Stimulated activated CD8-positive, alpha-beta memory T cell treated with anti-CD3 and anti-CD28 coated beads, Interleukin-15, amount 100 ng/mL, for 1 hour (primary cell): ENCODE data around the gene ZCCHC2.

Experiments used
- DNase-seq: peaks from one replicate; pipeline ENCODE4 v3.0.0-alpha.2; 2020; ENCODE audit warnings: low read depth

ZCCHC2 gene

DNA sequence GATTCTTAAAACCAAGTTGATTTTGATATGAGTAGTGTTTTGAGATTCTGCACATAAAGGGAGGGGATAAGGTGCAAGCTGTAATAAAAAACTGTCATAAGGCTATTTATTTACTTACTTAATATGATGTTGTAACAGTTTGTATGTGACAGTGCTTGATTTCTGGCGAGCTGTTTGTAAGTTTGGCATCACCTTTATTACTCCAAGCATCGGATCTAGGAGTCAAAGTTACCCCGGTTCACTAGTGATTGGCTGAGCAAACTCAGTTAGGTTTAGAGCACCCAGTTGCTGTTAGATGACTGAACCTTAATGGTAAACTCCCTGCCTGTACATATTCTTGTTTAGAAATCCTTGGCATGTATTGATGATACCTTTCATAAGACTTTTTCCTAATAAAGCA is 16.1 kb downstream of the ZCCHC2 start:
- DNase-seq: no peak

DNA sequence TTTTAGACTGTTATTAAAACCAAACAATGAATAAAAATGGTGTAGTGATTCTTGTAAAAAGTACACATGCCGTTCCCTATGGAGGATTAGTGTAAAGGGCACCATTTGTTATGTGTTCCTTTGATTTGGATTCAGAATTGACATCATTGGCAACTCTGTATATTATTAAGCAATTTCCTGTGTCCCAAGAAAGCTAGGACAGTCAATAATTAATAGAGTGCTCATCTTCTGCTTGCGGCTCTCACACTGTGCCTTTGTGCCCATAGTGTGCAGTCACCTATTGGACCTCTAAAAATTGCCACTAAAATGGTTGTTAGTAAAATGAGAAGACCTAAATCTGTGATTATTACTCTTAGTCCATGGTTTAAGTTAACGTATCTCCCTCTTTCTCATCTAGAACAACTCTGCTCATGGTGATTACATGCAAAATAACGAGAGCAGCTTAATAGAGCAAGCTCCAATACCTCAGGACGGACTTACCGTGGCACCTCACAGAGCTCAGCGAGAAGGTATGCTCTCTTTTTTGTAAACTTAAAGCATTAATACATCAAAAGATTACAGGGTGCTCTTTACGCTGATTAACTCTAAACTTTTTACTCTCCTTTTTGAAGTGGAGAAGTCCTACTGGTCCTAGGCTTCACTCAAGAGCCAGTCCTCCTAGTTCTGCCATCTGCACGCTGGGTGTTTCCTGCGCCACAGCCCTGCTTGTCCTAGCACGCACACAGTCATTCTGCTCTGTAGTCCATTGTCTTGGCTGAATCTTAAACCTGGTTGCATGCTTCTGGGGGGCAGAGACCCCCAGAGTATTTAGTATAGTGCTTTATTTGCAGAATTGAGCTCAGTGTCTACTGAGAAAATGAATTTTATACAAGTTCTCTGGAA is 16.7 kb downstream of the ZCCHC2 start:
- no peak for DNase-seq

DNA sequence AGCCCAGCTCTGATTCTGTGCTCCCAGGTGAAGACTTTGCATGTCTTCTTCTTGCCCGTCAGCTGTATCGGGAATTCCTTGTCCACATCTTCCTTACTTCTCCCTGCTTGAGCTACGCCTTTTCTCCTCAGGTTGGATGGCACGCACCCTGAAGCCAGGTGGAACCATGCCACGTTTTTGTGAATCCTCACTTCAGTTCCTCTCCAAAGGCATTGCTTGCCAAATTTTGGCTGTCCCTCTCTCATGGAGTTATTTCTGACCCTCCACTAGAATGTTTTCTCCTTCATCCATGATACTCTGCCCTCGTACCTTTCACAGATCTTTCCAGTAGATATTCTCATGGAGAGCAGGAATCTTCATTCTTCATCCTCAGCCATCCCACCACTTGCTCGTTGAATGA is 20.2 kb downstream of the ZCCHC2 start:
- DNase-seq: no peak

DNA sequence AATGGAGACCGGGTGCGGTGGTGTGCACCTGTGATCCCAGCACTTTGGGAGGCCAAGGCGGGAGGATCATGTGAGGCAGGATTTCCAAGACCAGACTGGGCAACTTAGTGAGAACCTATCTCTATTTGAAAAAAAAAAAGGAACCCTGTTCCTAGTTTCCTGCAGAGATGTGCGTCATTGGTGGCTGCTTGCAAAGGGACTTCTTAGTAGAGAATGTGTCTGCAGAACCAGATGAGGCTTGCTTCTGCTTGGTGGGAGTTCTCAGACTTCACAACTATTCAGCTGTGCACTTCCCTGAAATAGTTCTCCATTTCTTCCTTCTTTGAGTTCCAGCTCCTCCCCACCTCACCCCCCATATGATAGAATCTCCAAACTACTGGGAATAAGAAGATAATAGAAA is 22.3 kb downstream of the ZCCHC2 start:
- DNase-seq: no peak

DNA sequence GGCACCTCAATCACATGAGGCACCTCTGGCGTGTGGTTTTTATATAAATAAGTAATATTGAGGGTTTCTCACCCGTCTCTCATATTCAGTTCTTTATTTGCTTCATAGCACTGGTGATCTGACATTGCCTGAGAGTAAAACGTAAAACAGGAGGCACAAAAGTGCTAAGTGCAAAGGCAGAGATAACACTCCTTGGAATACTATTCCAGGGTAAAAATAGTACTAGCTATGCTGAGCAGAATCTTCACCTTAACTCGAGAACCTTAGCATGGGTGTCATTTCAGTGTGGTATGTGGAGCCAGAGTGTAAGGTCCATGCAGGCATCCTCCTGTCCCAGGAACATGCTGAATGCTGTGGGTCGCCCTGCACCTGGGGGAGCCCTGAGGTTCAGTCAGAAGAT is 26.9 kb downstream of the ZCCHC2 start:
- DNase-seq: no peak

DNA sequence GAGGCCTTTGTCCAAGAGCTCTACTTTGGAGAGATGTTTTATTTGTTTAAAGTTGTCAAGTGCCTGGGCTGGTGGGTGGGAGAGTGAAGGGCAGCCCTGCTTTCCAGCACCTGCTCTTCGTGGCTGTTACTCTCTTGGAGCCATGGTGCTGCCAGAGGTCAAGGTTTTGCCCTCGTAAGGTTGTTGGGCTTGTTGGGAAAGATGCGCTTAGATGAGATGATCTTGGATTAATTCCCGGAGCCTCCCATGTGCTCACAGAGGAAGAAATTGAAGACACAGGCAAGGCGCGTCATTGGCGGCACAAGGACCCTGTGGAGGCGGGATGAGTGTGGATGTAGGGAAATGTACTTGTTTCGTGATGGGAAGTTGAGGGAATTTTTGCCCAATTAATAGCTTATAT is 27.9 kb downstream of the ZCCHC2 start:
- no peak for DNase-seq

DNA sequence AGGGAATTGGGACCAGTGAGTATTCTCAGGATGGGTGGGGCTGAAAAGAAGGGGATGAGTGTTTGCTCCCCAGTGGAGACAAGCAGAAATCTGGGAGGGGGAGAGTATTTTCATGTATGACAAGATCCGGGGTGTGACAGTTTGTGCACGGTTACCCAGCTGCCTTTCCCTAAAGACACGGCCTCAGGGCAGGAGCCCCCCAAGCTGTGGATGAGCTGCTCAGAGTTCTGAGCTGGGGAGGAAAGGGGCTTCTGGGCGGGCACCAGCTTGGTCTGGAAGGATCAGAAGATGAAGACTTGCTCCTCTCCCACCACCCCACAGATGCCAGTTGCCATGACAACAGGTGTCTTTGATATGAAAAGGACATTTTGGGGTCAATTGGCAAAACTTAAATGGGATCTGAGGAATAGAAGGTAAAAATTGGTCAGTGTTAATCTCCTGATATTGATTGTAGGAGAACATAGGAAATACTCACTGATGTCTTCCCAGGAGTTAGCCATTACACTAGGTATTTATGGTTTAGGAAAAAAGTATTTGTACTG is 29.2 kb downstream of the ZCCHC2 start:
- no peak for DNase-seq

DNA sequence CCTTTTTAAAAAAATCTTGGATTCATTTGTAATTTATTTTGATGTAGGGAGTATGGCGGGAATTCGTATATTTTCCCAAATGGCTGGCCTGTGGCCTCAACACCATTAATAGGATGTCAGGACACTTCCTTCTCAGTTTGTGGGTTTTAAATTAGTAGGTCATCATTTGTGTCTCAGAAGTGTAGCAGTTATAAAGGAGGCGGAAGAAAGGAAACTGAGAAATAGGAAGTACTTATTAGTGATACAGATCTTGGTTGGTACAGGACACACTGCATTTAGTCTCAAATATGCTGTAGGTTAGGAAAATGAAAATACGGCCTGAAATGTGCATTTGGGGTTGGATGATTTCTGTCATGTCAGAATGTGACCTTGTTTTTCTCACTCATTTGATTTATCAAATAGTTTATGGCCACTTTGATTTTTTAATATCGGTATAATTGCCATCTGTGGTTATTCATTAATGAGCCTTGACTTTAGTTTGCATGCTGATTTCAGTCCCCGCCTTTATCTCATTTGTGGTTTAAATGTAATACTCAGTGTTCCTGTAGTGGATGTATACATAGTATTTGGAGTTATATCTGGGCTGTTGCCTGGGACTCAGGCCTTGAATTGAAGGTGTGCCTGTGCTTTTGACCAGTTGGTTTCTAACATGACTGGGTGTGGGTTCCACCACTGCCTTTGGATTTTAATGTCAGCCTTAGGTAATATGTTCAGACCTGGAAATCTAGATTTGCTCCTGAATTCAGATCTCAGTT is 31.4 kb downstream of the ZCCHC2 start:
- DNase-seq: no peak

DNA sequence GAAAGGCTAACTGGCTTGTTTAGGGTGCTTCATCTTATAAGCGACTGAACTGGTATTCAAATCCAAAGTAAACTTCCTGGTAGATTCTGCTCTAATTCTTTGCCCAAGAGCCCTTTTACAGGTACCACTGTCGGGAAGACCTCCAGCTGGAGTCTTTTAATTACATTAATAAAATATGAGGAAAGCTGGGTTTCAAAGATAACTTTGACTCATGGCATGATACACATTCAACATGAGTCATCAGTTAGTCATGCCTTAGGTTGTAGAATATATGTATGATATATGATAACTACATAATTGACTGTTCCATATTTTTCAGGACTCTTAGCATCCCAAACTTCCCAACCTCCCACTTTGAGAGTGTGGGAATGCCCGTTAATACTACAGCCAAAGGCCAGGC is 32.3 kb downstream of the ZCCHC2 start:
- DNase-seq: no peak

DNA sequence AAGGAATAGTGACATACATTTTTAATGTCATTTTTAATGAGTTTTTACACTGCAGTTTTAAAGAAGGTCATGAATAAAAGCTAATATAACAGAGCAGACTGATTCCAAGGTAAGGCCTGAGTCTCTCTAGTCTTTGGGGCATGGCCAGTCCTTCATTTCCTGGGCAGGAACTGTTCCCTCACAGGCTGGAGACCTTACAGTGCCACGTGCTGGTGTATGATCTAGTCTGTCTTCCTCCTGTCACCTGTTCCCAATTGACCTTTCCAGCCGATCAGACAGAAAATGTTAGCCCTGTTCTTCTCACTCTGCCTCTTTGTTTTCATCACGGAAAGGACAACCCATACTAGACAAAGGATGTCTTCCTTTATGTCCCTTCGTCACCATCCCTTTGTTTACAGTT is 33.6 kb downstream of the ZCCHC2 start:
- DNase-seq: no peak

DNA sequence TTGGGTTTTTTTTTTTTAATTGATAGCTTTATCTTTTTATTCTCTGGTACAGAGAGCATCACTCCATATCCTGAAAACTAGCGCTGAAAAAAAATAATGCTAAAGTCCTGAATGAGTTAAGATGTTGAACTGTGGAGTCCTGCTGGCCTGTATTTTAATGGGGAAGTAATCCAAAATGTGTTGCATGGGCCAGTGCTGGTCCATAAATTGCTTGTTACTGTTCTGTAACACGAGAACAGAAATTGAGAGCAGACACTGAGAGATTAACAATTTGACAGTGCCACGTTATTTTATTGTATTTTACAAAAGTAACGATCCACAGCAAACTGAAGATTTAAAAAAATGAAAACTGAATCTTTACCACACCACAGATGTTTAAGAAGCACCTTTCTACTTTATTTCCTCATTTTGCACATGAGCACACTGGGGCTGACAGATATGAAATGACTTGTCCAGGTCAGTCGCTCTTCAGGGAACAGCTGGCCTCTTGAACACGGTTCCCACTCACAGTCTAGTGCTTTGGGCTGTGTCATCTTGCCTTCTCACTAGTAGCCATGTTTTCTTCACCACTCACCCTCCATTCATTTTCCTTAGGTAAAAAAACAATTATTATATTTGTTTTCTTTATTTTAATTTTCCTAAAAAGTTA is 35.3 kb downstream of the ZCCHC2 start:
- DNase-seq: no peak

DNA sequence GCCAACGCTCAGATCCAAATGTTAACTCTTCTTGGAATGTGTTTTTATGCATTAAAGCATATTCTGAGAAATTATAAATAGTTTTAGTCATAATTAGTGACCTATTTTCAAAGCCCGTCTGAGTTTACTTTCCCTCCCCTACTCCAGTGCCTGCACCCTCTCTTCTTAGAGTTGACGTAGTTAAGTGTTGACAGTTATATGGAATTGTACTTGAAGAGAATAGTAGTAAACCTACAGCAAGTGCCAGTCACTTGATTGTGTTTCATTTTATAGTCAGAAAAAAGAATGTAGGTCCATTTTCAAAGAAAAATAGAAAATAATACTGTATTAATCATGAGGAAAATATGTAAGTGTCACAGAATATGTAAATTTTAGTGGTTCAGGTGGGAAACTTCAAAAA is 41.2 kb downstream of the ZCCHC2 start:
- no peak for DNase-seq

DNA sequence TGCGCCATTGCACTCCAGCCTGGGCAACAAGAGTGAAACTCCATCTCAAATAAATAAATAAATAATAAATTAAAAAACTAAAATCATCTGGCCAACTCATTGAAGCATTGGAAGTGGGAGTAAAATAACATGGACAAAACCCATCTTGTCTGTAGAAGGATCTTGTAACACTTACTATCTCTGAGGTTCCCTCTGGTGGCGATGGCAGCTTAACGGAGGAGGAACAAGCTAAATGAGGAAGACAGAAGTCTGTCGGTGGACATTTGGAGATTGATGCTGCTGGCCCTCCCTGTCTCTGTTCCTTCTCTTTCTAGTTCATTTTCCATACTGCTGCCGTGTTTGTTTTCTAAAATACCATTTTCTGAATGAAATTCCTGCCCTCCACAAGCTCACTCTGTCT is 43.4 kb downstream of the ZCCHC2 start:
- DNase-seq: no peak

DNA sequence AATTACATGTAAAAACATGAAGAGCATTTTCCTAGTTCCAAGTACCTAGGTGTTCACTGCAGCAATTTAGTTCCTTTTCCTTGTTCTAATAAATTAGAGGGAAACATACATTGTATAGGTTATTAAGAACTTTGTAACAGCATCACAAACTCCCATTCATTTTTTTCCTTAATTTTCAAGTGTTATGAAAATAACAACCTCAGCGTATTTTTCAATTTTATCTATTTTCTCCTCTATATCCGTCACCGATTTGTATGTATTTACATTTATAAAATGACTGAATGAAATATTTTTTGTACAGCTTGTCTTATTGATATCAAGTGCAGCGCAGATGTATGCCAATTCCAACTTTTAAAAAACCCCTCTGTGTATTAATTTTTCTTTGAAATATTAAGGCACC is 44.0 kb downstream of the ZCCHC2 start:
- DNase-seq: no peak

DNA sequence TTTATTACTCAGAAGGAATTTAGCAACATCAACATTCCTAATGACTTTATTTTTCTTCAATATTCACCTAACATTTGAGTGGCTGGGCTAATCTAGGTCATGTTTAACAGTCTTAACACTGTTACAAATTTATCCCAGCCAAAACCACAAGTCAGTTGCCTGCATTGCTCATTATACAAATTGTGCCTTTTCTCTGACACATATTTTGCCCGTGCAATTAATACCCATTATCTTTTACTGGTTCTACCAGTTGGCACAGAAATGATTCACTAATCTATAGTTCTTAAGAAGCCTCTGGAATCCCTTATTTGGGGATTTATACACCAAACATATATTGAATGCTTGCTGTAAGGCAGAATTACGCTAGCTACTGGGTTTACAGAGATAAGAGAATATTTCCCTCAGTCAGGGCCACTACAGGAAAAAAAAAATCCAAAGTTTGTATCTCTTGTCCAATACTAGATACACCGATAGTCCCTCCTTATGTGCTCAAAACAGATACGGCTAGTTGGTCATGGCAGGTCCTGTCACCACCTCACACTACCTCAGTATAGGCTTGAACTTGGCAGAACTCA is 46.3 kb downstream of the ZCCHC2 start:
- DNase-seq: no peak

DNA sequence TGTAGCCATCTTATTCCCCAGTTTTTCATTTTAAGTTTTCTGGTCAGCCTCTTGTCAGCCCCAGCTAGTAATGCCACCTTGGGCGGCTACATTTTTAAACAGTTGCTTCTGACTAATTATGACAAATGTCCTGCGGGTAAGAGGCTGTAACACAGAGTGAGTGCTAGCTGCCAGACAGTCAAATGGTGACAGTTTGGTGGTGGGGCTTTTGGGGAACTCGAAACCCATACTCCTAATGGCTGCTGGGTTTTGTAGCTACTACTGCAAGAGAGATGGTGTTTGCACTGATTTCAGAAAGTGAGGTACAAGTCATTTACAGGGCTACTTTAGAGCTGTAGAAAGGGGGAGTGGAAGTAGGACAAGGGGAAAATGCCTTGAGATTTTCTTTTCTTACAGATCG is 48.2 kb downstream of the ZCCHC2 start:
- DNase-seq: no peak

DNA sequence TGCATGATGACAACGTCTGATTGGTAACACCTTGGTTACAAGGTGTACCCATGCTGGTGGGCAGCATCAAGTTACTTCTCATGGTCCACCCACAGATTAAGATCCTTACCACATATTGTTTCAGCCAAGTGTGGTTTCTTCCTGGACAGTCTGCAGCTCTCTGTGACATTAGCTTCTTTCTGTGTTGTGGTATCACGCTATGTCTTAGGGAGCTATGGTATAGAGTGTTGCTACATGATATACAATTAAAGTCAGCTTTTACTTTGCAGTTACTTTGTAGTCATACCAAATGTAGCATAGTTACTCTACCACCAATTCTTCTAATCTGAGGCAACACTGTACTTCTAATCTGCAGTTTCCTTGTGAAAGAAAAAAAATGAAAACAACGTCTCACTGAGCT is 48.8 kb downstream of the ZCCHC2 start:
- no peak for DNase-seq

DNA sequence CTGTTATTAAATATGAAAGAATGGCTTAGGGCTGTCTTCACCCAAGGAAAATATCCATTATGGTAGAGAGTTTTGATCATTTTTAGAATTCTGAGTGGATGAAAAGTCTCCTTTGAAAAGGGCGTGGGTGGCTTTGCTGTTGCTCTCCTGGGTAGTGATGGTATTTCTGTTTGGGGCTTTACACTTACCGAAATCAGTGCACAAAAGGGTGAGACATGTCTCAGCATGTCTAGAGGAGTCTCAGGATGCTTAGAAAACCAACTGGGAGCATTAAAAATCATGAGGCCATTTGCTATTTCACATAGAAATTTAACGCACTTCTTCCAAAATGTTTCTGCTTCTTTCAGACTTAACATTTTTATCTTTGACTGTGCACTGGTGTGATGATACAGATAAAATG is 49.6 kb downstream of the ZCCHC2 start:
- DNase-seq: no peak

DNA sequence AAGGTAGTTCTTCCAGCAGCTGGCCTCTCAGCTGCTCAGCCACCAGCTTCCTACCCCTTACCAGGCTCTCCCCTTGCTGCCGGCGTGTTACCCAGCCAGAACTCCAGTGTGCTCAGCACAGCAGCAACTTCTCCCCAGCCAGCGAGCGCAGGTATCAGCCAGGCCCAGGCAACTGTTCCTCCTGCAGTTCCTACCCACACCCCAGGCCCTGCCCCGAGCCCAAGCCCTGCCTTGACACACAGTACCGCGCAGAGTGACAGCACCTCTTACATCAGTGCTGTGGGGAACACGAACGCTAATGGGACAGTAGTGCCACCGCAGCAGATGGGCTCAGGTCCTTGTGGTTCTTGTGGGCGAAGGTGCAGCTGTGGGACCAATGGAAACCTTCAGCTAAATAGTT is 52.0 kb downstream of the ZCCHC2 start:
- no peak for DNase-seq

DNA sequence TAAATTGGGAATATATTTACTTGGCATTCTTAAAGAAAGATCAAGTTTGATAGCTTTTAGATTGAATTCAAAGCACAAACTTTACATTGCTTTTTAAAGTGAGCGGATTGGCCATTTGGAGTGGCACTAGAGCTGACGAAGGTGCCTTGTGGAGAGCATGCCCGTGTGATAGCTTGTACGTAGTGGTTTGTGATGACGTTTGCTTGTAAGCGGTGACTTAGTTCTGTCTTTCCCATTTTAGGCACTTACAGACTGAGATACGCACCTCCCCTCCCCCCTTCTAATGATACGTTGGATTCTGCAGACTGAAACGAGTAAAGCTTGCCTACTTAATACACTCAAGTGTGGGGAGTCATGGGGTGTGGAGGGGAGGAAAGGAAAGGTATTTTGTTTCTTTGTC is 53.4 kb downstream of the ZCCHC2 start:
- DNase-seq: no peak

DNA sequence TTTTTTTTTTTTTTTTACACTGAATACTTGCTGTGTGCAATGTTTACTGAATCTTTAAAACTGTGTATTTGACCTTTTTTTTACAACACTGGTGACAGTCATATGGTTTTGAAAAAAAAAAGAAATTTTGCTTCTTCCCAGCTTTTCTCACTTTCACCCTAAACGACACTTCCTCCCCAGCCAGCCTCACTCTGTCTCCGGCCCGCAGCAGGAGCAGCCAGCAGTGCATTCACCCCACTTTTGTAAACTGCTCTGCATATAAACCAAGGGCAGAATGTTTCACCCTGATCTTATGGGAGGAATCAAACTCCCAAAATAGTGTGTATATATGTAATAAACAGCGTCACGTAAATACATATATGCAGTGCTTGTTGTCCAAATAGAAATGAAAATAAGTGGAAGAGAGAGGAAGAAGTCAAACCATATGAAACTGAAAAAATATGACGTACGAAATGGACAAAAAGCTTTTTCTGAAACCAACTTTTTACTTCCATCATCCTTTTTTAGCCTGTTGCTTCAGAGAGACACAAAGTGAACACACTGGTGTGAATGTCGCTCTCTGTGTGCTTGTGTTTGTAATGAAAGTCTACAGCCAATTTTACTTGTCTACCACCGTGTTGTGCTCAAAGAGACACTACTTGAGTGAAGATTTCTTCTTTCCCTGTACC is 54.2 kb downstream of the ZCCHC2 start:
- no peak for DNase-seq

DNA sequence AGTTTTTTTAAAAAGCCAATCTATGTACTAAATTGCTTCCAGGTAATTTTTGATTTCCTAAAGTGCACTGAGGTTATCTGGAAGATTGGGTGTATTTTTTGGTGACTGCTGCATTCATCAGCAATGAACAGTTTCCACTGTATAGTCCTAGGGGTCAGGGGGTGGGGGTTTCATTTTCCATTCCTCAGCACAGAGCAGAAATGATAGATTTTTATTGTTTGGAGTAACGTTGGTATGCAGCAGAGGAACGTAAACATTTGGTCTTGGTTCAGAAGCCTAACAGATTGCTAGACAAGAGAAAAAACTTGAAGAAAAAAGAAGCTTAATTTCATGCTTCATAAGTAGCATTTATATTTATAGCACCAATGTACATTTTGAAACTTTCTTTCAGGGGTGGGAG is 54.9 kb downstream of the ZCCHC2 start:
- no peak for DNase-seq
